ENCODE measurements around the gene SRD5A1. TPM values are rescaled to one million over a fixed set of nuclear protein-coding genes. Genes with fewer than 3 reads are reported as not detected.

The SRD5A1 gene
- total RNA-seq, 1 experiment from 2014 or later: 24.7 TPM

DNA sequence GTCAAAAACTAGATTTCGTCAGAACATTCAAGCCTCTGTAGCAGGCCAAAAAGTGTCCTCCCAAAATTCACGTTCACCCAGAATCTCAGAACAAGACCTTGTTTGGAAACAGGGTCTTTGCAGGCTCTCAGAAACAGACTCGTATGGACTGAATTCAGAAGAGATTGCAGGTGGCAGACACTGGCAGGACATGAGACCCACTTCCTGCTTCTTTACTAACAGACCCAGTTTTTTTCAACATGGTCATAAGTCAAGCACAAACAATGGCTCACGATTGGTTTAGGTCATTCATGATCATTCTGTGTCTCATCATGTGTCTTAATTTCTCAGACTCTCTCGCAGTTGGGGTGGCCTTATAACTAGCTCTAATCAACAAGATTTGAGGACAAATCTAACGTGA is 74.6 kb downstream of the SRD5A1 start:
- H3K27ac ChIP-seq (ENCODE audit: low read depth, low read length): no peak overlapping the region
- H3K9ac ChIP-seq (ENCODE audit: low read length): no peak overlapping the region
- H3K9me3 ChIP-seq (ENCODE audit: control insufficient read depth in 1 of 2, insufficient read depth in 1 of 2, low read depth in 1 of 2, low read length in 2 of 2): no peaks in the 10 kb centered on the region
- no peak overlapping the region for H2AFZ ChIP-seq (ENCODE audit: low read depth, low read length, poor library complexity, severe bottlenecking)
- H3K4me2 ChIP-seq (ENCODE audit: low read length): no peak overlapping the region
- H3K4me3 ChIP-seq (replicated peaks in 1 of 2; ENCODE audit: low read depth in 1 of 2, low read length in 2 of 2): no peak overlapping the region
- BruUV-seq (replicated peaks): no TSS peak
- no peaks in the 10 kb centered on the region for H3K79me2 ChIP-seq (ENCODE audit: insufficient read depth, low read length)
- peaks cover 21 to 37% of the 10 kb centered on the region in 2 experiments for H3K4me1 ChIP-seq (ENCODE audit: control insufficient read depth in 1 of 2, insufficient read depth in 2 of 2, low read length in 2 of 2)
- no peak for ATAC-seq
- H3K9me2 ChIP-seq (ENCODE audit: insufficient read depth): no peaks in the 10 kb centered on the region
- intact Hi-C loops (cut with micrococcal nuclease): no loop called here
- H3K36me3 ChIP-seq (ENCODE audit: control insufficient read depth in 1 of 2, insufficient read depth in 2 of 2, low read length in 2 of 2): no peaks in the 10 kb centered on the region
- CTCF ChIA-PET: no interaction called here
- no peaks in the 10 kb centered on the region for H4K20me1 ChIP-seq (ENCODE audit: insufficient read depth)
- RAD21 ChIA-PET (ENCODE audit: low non-redundant PET in 1 of 2, low total read pairs in 2 of 2, uncharacterized antibody in 2 of 2, unreplicated experiment in 2 of 2): no interaction called here
- no peak for TF ChIP-seq EGR1 (IDR thresholded peaks at IDR 0.05; ENCODE audit: low read depth)
- TF ChIP-seq MAX (IDR thresholded peaks at IDR 0.05): no peak
- no peak for TF ChIP-seq EZH2 (IDR thresholded peaks at IDR 0.05)
- no peak for TF ChIP-seq RAD21 (IDR thresholded peaks at IDR 0.05; ENCODE audit: low read depth)
- no peak for TF ChIP-seq SRF (IDR thresholded peaks at IDR 0.05; ENCODE audit: low read depth)
- no peak for TF ChIP-seq TCF7L2 (IDR thresholded peaks at IDR 0.05; ENCODE audit: borderline replicate concordance, extremely low read depth, insufficient read depth, insufficient read length)
- TF ChIP-seq CEBPB (IDR thresholded peaks at IDR 0.05; ENCODE audit: low read depth): no peak
- TF ChIP-seq ZNF274 (IDR thresholded peaks at IDR 0.05; ENCODE audit: low read depth, low read length): no peak
- no peak for TF ChIP-seq POLR2AphosphoS5 (IDR thresholded peaks at IDR 0.05; ENCODE audit: low read depth, low read length)
- no peak for TF ChIP-seq ZFX (IDR thresholded peaks at IDR 0.05)
- no peak for TF ChIP-seq JUND (IDR thresholded peaks at IDR 0.05)
- TF ChIP-seq YY1 (IDR thresholded peaks at IDR 0.05; ENCODE audit: extremely low read depth, insufficient replicate concordance, low read depth, low read length): no peak
- TF ChIP-seq SIN3A (IDR thresholded peaks at IDR 0.05; ENCODE audit: low read depth): no peak
- no peak for TF ChIP-seq POLR2A (IDR thresholded peaks at IDR 0.05; ENCODE audit: borderline replicate concordance, extremely low read depth, insufficient read depth, insufficient read length)
- TF ChIP-seq ZBTB33 (IDR thresholded peaks at IDR 0.05; ENCODE audit: extremely low read depth, insufficient replicate concordance, low read length): no peak
- POLR2A ChIA-PET: no interaction called here
- H3K27me3 ChIP-seq (ENCODE audit: insufficient read depth, low read length): no peaks in the 10 kb centered on the region
- DNase-seq (ENCODE audit: low read depth, low spot score): no peak

Measured in HCT116 (cell line).